DND-41 (cell line): ENCODE results near the gene EYS.

Experiments
- ATAC-seq: fragments of 200-7000 bp; cut with Tn5 transposase; 3 replicates; pipeline ENCODE4 v1.9.1; 2021; ENCODE audit warnings: low read depth; ENCODE audit not compliant: insufficient read depth
- DNase-seq: peaks from one replicate; pipeline ENCODE4 v3.0.0-alpha.2; 2020
- H2AFZ ChIP-seq: 2 replicates; pipeline ENCODE4 v1.6.0; 2012; ENCODE audit warnings: low read depth, low read length
- H3K27ac ChIP-seq: 2 replicates; pipeline ENCODE4 v1.5.1; 2012; ENCODE audit warnings: low read length, inconsistent platforms
- H3K27me3 ChIP-seq: fragments of 200-600 bp; sonication (generic); 2 replicates; pipeline ENCODE4 v1.6.0; 2012; ENCODE audit warnings: low read length, mild to moderate bottlenecking, inconsistent platforms; ENCODE audit not compliant: insufficient read depth, poor library complexity
- H3K36me3 ChIP-seq: 2 replicates; pipeline ENCODE4 v1.5.1; 2012; ENCODE audit warnings: low read length, inconsistent platforms; ENCODE audit not compliant: insufficient read depth
- H3K4me1 ChIP-seq: 2 replicates; pipeline ENCODE4 v1.5.1; 2012; ENCODE audit warnings: mild to moderate bottlenecking, low read length; ENCODE audit not compliant: insufficient read depth
- H3K4me2 ChIP-seq: 2 replicates; pipeline ENCODE4 v1.6.0; 2012; ENCODE audit warnings: mild to moderate bottlenecking, moderate library complexity, low read length, inconsistent platforms; ENCODE audit not compliant: insufficient read depth
- H3K4me3 ChIP-seq, 2 experiments: fragments of 200-600 bp in 1 of 2; shearing (Covaris generic) in 1 of 2; 2 replicates each; pipeline ENCODE4 v1.5.1; 2012 to 2016; ENCODE audit warnings: inconsistent platforms in 2 of 2, low read length in 2 of 2, mild to moderate bottlenecking in 2 of 2, low read depth in 1 of 2, moderate library complexity in 1 of 2
- H3K79me2 ChIP-seq: 2 replicates; pipeline ENCODE4 v1.6.0; 2012; ENCODE audit warnings: low read length, inconsistent platforms; ENCODE audit not compliant: insufficient read depth
- H3K9ac ChIP-seq: 2 replicates; pipeline ENCODE4 v1.6.0; 2012; ENCODE audit warnings: low read depth, mild to moderate bottlenecking, inconsistent platforms, low read length, moderate library complexity
- H3K9me3 ChIP-seq: 2 replicates; pipeline ENCODE4 v1.5.1; 2012; ENCODE audit warnings: low read length, moderate library complexity, mild to moderate bottlenecking, inconsistent platforms; ENCODE audit not compliant: insufficient read depth, severe bottlenecking
- H4K20me1 ChIP-seq: 2 replicates; pipeline ENCODE4 v1.6.0; 2012; ENCODE audit warnings: low read length; ENCODE audit not compliant: insufficient read depth
- EZH2 ChIP-seq: IDR thresholded peaks from 3 replicates; pipeline ENCODE4 v1.6.1; 2012; ENCODE audit warnings: borderline replicate concordance, low read depth, mild to moderate bottlenecking, moderate library complexity, low read length, inconsistent platforms; ENCODE audit not compliant: severe bottlenecking
- TF ChIP-seq, protein P1 (sequence below): IDR thresholded peaks from 2 replicates; pipeline ENCODE4 v1.5.1; 2012; ENCODE audit warnings: borderline replicate concordance, low read length, moderate library complexity, mild to moderate bottlenecking; ENCODE audit not compliant: poor library complexity, severe bottlenecking; ENCODE audit errors: extremely low read depth

The EYS gene

DNA sequence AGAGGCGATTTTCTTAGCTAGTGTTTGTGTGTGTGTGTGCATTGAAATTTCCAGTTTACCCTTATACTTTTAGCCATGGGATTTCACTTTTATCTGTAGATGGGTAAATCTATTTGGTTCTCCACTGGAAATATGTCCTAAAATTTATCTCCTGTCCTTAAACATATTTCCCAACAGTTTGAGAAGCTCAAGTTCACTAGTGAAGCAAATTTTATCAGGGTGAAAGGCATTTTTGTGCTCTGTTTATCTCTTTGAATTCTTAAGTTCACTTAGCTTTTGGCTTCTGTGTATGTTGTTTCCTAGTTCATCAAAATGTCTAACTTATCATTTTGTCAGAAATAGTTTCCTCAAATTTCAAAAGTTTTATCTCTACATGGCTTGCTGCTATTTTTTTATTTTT lies 1509.8 kb downstream of the EYS start:
- TF ChIP-seq, protein P1, sequence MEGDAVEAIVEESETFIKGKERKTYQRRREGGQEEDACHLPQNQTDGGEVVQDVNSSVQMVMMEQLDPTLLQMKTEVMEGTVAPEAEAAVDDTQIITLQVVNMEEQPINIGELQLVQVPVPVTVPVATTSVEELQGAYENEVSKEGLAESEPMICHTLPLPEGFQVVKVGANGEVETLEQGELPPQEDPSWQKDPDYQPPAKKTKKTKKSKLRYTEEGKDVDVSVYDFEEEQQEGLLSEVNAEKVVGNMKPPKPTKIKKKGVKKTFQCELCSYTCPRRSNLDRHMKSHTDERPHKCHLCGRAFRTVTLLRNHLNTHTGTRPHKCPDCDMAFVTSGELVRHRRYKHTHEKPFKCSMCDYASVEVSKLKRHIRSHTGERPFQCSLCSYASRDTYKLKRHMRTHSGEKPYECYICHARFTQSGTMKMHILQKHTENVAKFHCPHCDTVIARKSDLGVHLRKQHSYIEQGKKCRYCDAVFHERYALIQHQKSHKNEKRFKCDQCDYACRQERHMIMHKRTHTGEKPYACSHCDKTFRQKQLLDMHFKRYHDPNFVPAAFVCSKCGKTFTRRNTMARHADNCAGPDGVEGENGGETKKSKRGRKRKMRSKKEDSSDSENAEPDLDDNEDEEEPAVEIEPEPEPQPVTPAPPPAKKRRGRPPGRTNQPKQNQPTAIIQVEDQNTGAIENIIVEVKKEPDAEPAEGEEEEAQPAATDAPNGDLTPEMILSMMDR, result no peak
- TF ChIP-seq EZH2, result no peak
- no peak overlapping the region for H3K9ac ChIP-seq
- H3K27ac ChIP-seq, result no peak overlapping the region
- no peak overlapping the region for H3K4me2 ChIP-seq
- no peak for DNase-seq
- H2AFZ ChIP-seq, result no peak overlapping the region
- H4K20me1 ChIP-seq, result no peaks in the 10 kb centered on the region
- no peaks in the 10 kb centered on the region for H3K79me2 ChIP-seq
- no peak overlapping the region for H3K4me3 ChIP-seq
- ATAC-seq, result no peak
- no peaks in the 10 kb centered on the region for H3K27me3 ChIP-seq
- H3K4me1 ChIP-seq, result no peaks in the 10 kb centered on the region
- H3K36me3 ChIP-seq, result no peaks in the 10 kb centered on the region
- H3K9me3 ChIP-seq, result no peaks in the 10 kb centered on the region

DNA sequence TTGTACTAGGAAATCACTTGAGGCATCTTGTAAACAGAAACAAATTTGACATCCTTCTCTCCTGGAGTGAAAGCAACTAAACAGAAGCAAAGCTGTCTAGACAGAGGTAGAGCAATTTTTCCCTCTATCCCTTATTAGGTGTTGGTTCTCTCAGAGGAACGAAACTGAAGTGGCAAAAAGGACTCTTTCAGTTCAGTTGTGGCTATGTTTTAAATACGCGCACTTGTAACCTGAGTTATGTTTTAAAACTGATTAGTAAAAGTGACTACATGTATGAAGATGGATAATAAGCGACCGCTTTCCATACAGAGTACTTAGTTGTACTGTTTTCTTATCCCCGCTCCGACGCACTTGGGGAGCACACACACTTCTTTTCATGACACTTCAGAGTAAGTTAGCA lies 1520.4 kb downstream of the EYS start:
- no peak for TF ChIP-seq EZH2
- TF ChIP-seq, protein P1, result no peak
- no peaks in the 10 kb centered on the region for H3K36me3 ChIP-seq
- no peaks in the 10 kb centered on the region for H3K9me3 ChIP-seq
- no peak for ATAC-seq
- no peaks in the 10 kb centered on the region for H3K79me2 ChIP-seq
- no peak overlapping the region for H3K9ac ChIP-seq
- no peaks in the 10 kb centered on the region for H3K27me3 ChIP-seq
- no peak overlapping the region for H2AFZ ChIP-seq
- no peaks in the 10 kb centered on the region for H3K4me1 ChIP-seq
- DNase-seq, result no peak
- H4K20me1 ChIP-seq, result no peaks in the 10 kb centered on the region
- H3K27ac ChIP-seq, result no peak overlapping the region
- no peak overlapping the region for H3K4me3 ChIP-seq
- no peak overlapping the region for H3K4me2 ChIP-seq

DNA sequence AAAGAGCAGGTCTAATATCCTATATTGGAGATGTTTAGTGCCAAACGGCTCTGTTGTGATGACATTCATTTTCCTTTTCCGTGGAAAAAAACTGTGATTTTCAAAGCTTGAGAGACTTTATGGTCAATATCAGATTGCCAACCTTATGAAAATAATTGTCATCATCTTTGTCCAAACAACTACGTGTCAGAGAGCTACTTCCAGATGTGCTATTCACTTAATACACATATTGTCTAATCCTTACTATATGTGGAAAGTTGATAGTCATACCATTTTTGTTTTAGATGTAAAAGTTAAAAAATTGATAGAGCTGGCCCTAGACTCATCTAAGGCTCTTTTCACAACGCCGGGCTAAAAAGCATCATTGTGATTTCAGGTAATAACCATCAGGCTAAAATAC lies 1521.4 kb downstream of the EYS start:
- H3K36me3 ChIP-seq, result no peaks in the 10 kb centered on the region
- H3K4me2 ChIP-seq, result no peak overlapping the region
- H3K9ac ChIP-seq, result no peak overlapping the region
- ATAC-seq (no peak), DNase-seq (no peak)
- H3K27me3 ChIP-seq, result no peaks in the 10 kb centered on the region
- no peak overlapping the region for H3K4me3 ChIP-seq
- H3K4me1 ChIP-seq, result no peaks in the 10 kb centered on the region
- H3K79me2 ChIP-seq, result no peaks in the 10 kb centered on the region
- H2AFZ ChIP-seq, result no peak overlapping the region
- H3K9me3 ChIP-seq, result no peaks in the 10 kb centered on the region
- TF ChIP-seq EZH2, result no peak
- TF ChIP-seq, protein P1, result no peak
- no peak overlapping the region for H3K27ac ChIP-seq
- H4K20me1 ChIP-seq, result no peaks in the 10 kb centered on the region

DNA sequence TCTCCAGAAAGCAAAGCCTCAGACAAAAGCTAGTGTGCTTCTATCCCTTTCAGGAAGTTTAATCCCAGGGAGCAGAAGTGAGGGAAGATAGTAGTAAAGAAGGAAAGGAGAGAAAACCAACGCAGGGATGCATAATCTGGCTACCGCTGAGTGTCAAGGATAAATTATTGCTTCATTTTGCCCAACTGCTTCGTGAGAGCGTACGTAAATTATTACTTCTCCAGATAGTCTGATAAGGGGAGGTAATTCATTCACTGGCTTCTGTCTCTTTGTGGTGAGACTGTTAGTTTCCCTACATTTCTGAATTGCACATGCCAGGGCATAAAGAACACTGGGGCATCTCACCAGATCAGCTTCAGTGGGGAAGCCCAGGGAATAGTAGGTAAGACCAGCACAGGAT lies 1531.7 kb downstream of the EYS start:
- DNase-seq (no peak), ATAC-seq (no peak)
- H3K27ac ChIP-seq, result no peak overlapping the region
- H3K4me1 ChIP-seq, result no peaks in the 10 kb centered on the region
- no peak overlapping the region for H2AFZ ChIP-seq
- H4K20me1 ChIP-seq, result no peaks in the 10 kb centered on the region
- no peaks in the 10 kb centered on the region for H3K9me3 ChIP-seq
- H3K4me3 ChIP-seq, result no peak overlapping the region
- no peaks in the 10 kb centered on the region for H3K79me2 ChIP-seq
- TF ChIP-seq, protein P1, result no peak
- TF ChIP-seq EZH2, result no peak
- no peaks in the 10 kb centered on the region for H3K27me3 ChIP-seq
- no peak overlapping the region for H3K9ac ChIP-seq
- no peaks in the 10 kb centered on the region for H3K36me3 ChIP-seq
- no peak overlapping the region for H3K4me2 ChIP-seq
